BJ (cell line): Measurements from ENCODE around the gene PLXDC1. TPM values are rescaled to one million over a fixed set of nuclear protein-coding genes. Genes with fewer than 3 reads are reported as not detected.
"Not testable (repeated sequence)": the region's sequence is repeated elsewhere in the genome, so short reads cannot be mapped to it uniquely, and the experiment has no call there.

Source experiments
- CTCF ChIA-PET: fragments of 350-600 bp; formaldehyde crosslinking; extraction: SDS; loops from one replicate; lab custom pipeline; 2021; ENCODE audit warnings: antibody characterized with exemption, inconsistent platforms; lab: Yijun Ruan, JAX
- POLR2A ChIA-PET: fragments of 300-600 bp; sonication (Branson Sonifier 250); formaldehyde crosslinking; extraction: SDS; loops from one replicate; lab custom pipeline; 2021; ENCODE audit warnings: antibody characterized with exemption; lab: Charles Lee
- DNase-seq: peaks from one replicate; pipeline ENCODE4 v3.0.0-alpha.2; 2011; ENCODE audit warnings: low read depth
- H3K27me3 ChIP-seq: 2 replicates; pipeline ENCODE4 v1.6.0; 2011; ENCODE audit warnings: low read length; ENCODE audit not compliant: control insufficient read depth, insufficient read depth
- H3K36me3 ChIP-seq: 2 replicates; pipeline ENCODE4 v1.5.1; 2011; ENCODE audit warnings: low read length; ENCODE audit not compliant: control insufficient read depth, insufficient read depth
- H3K4me3 ChIP-seq: 2 replicates; pipeline ENCODE4 v1.5.1; 2011; ENCODE audit warnings: low read depth, mild to moderate bottlenecking, control low read depth, low read length
- polyA plus RNA-seq: library from polyadenylated mRNA; depleted of rRNA; stranded (reverse); fragments of >200 nt; gene quantifications from 2 replicates; pipeline ENCODE4 v1.2.3, GENCODE V29; 2011
- TF ChIP-seq, protein P1 (sequence below): IDR thresholded peaks from 2 replicates; pipeline ENCODE4 v1.5.1; 2011; ENCODE audit warnings: low read depth, mild to moderate bottlenecking, control low read depth, inconsistent platforms, low read length, moderate library complexity; ENCODE audit not compliant: insufficient read depth

The PLXDC1 gene
- polyA plus RNA-seq, 1 experiment, result 5.0 TPM

DNA sequence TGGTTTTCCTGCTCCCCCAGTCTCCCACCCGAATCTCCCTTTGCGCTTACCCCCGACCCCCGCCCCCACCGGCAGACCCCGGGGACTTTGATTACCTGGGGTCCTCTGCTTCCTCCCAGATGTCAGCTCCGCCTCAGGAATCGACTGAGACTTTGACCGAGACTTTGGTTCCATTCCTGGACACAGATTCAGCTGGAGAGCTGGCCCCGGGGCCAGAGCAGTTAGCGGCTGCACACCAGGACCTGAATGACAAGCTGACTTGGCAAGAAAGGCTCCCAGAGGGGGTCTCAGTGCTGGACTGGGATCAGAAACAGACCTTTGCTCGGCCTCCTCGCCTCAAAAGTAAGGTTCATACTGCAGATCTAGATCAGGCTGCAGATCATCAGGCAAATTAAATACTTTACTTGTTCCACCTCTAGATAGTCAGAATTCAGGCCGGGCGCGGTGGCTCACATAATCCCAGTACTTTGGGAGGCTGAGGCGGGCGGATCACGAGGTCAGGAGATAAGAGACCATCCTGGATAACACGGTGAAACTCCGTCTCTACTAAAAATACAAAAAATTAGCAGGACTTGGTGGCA is 123.9 kb downstream of the PLXDC1 start:
- Histone ChIP-seq H3K4me3 (peak overlapping the region; percentile 37), H3K27me3 (peaks cover 10% of the 10 kb centered on the region), H3K36me3 (no peaks in the 10 kb centered on the region)
- no peak for DNase-seq
- ChIA-PET CTCF (no interaction called here), POLR2A (interaction anchor here (0.5 to 0.6 kb wide), 2 partner anchors 14 to 174 kb away, joined by 3 read pairs; partner anchors contain the start of gene RPL23)
- TF ChIP-seq, protein P1, sequence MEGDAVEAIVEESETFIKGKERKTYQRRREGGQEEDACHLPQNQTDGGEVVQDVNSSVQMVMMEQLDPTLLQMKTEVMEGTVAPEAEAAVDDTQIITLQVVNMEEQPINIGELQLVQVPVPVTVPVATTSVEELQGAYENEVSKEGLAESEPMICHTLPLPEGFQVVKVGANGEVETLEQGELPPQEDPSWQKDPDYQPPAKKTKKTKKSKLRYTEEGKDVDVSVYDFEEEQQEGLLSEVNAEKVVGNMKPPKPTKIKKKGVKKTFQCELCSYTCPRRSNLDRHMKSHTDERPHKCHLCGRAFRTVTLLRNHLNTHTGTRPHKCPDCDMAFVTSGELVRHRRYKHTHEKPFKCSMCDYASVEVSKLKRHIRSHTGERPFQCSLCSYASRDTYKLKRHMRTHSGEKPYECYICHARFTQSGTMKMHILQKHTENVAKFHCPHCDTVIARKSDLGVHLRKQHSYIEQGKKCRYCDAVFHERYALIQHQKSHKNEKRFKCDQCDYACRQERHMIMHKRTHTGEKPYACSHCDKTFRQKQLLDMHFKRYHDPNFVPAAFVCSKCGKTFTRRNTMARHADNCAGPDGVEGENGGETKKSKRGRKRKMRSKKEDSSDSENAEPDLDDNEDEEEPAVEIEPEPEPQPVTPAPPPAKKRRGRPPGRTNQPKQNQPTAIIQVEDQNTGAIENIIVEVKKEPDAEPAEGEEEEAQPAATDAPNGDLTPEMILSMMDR, result no peak

DNA sequence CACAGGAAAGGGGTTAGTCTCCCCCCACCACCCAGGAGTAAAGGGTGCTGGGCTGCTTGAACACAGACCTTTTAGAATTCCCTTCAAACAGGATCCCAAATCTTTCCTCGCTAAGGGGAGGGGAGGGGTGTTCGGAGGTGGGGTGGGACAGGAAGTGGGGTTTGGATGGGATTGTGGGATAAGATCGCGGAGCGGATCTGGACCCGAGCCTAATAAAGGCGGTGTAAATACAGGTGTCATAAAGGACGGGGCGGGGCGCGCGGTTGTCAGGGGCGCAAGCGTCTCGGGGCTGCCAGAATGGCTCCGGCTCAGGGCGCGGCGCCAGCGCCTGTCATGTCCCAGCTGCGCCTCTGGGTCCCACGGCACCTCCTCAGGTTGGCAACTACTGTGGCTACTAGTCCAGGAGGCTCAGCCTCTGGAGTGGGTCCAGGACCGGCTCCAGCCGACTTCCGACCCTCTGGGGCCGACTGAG is 124.4 kb downstream of the PLXDC1 start:
- no peak for DNase-seq
- POLR2A ChIA-PET, result interaction anchor here (0.5 kb wide), 1 partner anchor 13 kb away, joined by 3 read pairs; no protein-coding TSS in a partner anchor
- Histone ChIP-seq H3K36me3 (no peaks in the 10 kb centered on the region), H3K27me3 (peaks cover 10% of the 10 kb centered on the region), H3K4me3 (peak overlapping the region; percentile 37)
- CTCF ChIA-PET, result no interaction called here
- TF ChIP-seq, protein P1, result no peak

DNA sequence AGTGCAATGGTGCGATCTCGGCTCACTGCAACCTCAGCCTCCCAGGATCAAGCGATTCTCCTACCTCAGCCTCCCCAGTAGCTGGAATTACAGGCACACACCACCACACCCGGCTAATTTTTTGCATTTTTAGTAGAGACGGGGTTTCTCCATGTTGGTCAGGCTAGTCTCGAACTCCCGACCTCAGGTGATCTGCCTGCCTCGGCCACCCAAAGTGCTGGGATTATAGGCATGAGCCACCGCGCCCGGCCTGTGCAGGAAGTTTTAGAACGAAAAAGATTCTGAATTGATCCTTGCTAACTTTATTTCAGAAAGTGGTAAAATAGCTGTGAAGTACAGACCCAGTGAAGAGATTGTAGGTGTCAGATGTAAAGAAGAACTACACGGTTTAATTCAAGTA is 125.1 kb downstream of the PLXDC1 start:
- H3K4me3 ChIP-seq, H3K27me3 ChIP-seq, H3K36me3 ChIP-seq, POLR2A ChIA-PET, CTCF ChIA-PET, DNase-seq: not testable (repeated sequence)

DNA sequence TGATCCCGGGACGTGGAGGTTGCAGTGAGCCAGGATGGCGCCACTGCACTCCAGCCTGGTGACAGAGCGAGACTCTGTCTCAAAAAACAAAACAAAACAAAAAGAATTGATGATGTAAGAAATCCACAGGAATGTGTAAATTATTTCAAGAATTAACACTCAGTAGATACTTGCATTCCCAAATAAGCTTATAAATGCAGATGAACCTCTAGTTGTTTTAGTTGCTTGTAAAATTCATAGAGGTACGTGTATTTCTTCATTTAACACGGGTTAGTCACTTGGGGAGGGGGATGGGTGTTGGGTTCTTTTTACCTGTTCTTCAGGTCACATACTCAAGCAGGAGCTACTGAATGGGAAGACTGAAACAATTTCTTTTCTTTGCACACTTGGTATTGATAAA is 128.5 kb downstream of the PLXDC1 start:
- H3K36me3 ChIP-seq, result no peaks in the 10 kb centered on the region
- no peak overlapping the region for H3K4me3 ChIP-seq
- POLR2A ChIA-PET, result no interaction called here
- no peak for DNase-seq
- TF ChIP-seq, protein P1, result no peak
- H3K27me3 ChIP-seq, result peaks cover 6% of the 10 kb centered on the region
- CTCF ChIA-PET, result no interaction called here

DNA sequence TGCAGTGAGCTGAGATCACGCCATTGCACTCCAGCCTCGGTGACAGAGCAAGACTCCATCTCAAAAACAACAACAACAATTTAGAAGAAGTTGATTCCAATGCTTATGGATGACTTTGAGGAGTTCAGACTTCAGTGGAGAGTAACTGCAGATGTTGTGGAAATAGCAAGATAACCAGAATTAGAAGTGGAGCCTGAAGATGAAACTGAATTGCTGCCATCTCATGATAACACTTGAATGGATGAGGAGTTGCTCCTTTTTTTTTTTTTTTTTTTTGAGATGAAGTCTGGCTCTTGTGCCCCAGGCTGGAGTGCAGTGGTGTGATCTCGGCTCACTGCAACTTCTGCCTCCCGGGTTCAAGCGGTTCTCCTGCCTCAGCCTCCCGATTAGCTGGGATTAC is 131.4 kb downstream of the PLXDC1 start:
- H3K4me3 ChIP-seq, DNase-seq, POLR2A ChIA-PET, H3K36me3 ChIP-seq, H3K27me3 ChIP-seq: not testable (repeated sequence)
- CTCF ChIA-PET, result interaction anchor here (1.2 kb wide), 1 partner anchor 133 kb away, joined by 3 read pairs; no protein-coding TSS in a partner anchor

DNA sequence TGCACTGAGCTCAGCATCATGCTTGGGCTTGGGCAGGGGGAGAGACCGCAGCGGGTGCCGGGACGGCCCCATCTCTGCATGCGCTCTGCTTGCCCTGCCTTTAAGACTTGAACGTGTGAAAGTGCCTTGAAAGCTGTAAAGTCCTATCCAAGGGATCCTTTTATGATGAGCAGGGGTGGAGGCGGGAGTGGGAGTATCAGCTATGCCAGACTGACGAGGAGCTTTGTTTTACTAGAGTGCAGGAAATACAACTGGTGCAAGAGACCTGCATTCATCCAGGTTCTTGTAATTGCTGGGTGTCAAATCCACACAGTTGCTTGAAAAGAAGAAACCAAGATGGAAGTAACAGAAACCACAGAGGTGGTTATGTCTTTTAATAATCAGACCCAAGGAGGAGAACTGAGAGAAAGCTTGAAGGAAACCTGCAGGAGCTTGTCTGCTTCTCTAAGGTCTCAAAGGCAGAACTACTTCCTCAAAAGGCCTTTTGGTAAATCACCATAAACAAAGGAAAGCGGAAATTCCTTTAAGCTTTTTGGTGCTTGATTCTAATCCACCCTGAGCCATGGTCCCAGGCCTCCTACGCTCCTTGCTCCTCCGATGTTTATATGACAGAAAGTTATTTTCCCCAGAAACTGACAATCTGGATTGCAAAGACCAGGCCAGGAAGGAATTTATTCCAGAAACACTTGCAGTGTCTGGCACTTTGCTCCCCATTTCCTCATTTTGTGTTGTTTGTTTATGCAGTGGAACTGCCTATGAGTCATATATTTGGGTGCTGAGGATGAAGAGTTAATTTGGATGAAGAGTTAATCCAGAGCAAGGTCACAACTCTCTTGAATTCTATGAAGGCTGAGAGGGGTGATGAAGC is 132.9 kb downstream of the PLXDC1 start:
- no peak for DNase-seq
- H3K27me3 ChIP-seq, result no peaks in the 10 kb centered on the region

More for the DNA sequence above, 132.9 kb downstream of the PLXDC1 start:
- H3K36me3 ChIP-seq, result no peaks in the 10 kb centered on the region
- H3K4me3 ChIP-seq, result no peak overlapping the region
- ChIA-PET POLR2A (interaction anchor here (0.6 kb wide), 1 partner anchor 19 kb away, joined by 3 read pairs; no protein-coding TSS in a partner anchor), CTCF (interaction anchor here (0.9 to 1.5 kb wide), 3 partner anchors 12 to 133 kb away, joined by 3 to 4 read pairs (median 3); partner anchors contain the start of gene PLXDC1)
- TF ChIP-seq, protein P1, result no peak
